22Rv1 (cell line): ENCODE data around the gene ZFP36.
"Not testable (repeated sequence)": the region's sequence is repeated elsewhere in the genome, so short reads cannot be mapped to it uniquely, and the experiment has no call there.

Experiments
- H3K27ac ChIP-seq: fragments of 450-650 bp; 2 replicates; pipeline ENCODE4 v1.5.1; 2017
- CTCF ChIP-seq: fragments of 450-650 bp; IDR thresholded peaks from 2 replicates; pipeline ENCODE4 v1.5.1; 2017; ENCODE audit warnings: mild to moderate bottlenecking
- ZFX ChIP-seq: fragments of 450-650 bp; IDR thresholded peaks from 2 replicates; pipeline ENCODE4 v1.6.1; 2017; ENCODE audit warnings: antibody characterized with exemption, borderline replicate concordance

The ZFP36 gene

GRCh38 chr19:39369200-39369599 lies 37.4 kb upstream of the ZFP36 start:
- TF ChIP-seq CTCF (no peak), ZFX (no peak)
- no peak overlapping the region for H3K27ac ChIP-seq

- no peak for TF ChIP-seq CTCF
- no peak for TF ChIP-seq ZFX
- no peak overlapping the region for H3K27ac ChIP-seq
Measured at GRCh38 chr19:39370735-39371134, 35.9 kb upstream of the ZFP36 start.

GRCh38 chr19:39372047-39372802 lies 34.4 kb upstream of the ZFP36 start:
- no peak overlapping the region for H3K27ac ChIP-seq
- no peak for TF ChIP-seq ZFX
- TF ChIP-seq CTCF: no peak

- TF ChIP-seq CTCF (no peak), ZFX (no peak)
- H3K27ac ChIP-seq: no peak overlapping the region
Measured at GRCh38 chr19:39372941-39373340, 33.7 kb upstream of the ZFP36 start.

GRCh38 chr19:39375929-39376328 lies 30.7 kb upstream of the ZFP36 start:
- no peak overlapping the region for H3K27ac ChIP-seq

GRCh38 chr19:39377373-39378362 lies 29.0 kb upstream of the ZFP36 start:
- no peak for TF ChIP-seq CTCF
- no peak for TF ChIP-seq ZFX
- H3K27ac ChIP-seq: no peak overlapping the region

More at GRCh38 chr19:39375929-39376328, 30.7 kb upstream of the ZFP36 start:
- TF ChIP-seq CTCF (no peak), ZFX (no peak)

GRCh38 chr19:39379366-39379765 lies 27.3 kb upstream of the ZFP36 start:
- H3K27ac ChIP-seq: not testable (repeated sequence)
